Measurements from ENCODE around the gene ASF1B.
"Not testable (repeated sequence)": the region's sequence is repeated elsewhere in the genome, so short reads cannot be mapped to it uniquely, and the experiment has no call there.

ASF1B gene

GRCh38 chr19:14159059-14159458 lies 22.7 kb upstream of the ASF1B start:
- DNase-seq: no peak

- no peak for DNase-seq
These were observed 22.1 kb upstream of the ASF1B start for GRCh38 chr19:14158276-14159023.

DNA sequence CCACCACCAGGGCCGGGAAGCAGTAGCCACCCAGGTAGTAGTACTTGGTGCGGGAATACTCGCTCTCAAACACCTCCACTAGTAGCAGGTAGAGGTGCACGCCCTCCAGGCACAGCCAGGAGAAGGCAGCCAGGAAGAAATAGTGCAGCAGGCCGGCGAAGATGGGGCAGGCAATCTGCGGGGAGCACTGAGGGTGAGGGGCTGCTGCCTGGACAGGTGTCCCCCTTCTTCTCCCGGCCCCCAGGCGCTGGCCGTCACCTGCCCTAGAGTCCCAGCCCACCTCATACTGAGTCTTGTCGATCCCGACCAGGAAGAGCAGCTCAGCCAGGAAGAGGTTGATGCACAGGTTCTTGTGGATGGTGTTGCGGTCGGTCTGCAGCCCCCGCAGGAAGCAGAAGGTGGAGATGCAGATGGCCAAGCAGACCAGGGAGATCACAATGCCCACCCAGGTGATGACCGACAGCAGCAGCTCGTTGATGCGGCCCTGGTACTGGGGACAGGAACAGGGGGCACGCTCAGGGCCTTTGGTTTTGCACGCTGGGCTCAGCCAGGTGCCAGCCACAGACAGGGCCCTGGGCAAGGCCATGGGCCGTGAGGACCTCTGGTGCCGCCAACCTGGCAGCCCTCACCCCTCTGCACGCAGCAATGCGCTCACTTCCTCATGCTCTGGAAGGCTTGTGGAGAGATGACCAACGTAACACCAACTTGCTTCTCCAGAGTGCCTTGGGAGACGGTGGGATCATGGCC lies 20.8 kb upstream of the ASF1B start:
- no peak for DNase-seq

DNA sequence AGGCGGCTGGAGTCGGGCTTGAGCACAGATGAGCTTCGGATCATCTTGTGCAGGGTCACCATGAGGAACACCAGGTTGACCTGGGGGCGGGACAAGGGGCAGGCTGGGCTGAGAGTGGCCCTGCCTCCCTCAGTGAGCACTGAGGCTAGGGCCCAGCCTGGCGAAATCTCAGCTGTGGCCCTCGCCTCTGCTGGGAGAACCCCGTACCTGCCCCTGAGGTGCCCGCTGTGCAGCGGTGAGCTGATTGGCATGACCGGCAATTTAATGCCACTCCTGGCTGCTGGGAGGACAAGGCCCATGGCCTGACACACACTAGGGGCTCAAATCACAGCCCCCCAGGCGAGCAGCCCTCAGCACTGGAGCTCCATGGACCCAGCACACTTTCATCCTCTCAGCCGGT lies 19.7 kb upstream of the ASF1B start:
- no peak for DNase-seq

- DNase-seq: no peak
These were observed 19.0 kb upstream of the ASF1B start for GRCh38 chr19:14155371-14155770.

GRCh38 chr19:14152713-14153112 lies 16.3 kb upstream of the ASF1B start:
- no peak for DNase-seq

DNA sequence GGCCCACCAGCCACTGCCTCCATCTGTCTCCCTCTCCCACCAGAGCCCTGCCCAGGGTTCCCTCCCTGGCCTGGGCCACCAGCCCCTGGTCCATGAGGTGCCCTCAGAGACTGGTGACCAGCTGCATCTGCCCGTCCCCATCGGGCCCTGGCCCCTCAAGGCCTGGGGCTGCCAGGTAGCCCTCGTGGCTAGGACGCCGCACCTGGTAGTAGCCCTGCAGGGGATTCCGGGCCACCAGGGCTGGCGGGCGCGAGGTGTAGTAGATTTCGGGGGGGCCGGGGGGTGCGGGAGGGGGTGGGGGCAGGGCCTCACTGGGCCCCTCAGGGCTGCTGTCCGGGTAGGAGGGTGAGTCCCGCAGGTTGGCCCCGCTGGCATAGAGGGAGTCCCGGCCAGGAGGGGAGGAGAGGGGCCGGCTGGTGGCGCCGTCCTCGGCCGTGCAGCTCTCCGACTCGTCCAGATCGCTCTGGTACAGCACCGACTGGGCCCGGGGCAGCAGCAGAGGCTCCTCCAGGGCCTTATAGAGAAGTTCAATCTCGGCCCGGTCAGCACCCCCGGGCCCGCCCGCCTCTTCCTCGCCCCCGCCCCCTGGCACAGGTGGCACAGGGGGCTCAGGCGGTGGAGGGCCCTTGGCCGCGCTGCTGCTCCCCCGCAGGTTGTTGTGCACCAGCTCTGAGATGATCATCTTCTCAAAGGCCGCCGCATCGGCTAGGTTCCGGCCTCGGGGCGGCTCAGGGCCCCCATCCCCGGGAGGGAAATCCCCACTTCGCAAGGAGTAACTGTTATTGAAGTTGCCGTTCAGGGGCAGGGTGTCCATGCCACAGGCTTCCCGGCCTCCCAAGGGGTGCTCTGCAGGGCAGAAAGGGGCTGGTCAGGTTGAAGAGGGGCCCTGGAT lies 14.6 kb upstream of the ASF1B start:
- DNase-seq: no peak

- no peak for DNase-seq
These were observed 13.8 kb upstream of the ASF1B start for GRCh38 chr19:14150041-14150769.

- DNase-seq: peak; percentile 52
These were observed 13.2 kb upstream of the ASF1B start for GRCh38 chr19:14149509-14149994.

DNA sequence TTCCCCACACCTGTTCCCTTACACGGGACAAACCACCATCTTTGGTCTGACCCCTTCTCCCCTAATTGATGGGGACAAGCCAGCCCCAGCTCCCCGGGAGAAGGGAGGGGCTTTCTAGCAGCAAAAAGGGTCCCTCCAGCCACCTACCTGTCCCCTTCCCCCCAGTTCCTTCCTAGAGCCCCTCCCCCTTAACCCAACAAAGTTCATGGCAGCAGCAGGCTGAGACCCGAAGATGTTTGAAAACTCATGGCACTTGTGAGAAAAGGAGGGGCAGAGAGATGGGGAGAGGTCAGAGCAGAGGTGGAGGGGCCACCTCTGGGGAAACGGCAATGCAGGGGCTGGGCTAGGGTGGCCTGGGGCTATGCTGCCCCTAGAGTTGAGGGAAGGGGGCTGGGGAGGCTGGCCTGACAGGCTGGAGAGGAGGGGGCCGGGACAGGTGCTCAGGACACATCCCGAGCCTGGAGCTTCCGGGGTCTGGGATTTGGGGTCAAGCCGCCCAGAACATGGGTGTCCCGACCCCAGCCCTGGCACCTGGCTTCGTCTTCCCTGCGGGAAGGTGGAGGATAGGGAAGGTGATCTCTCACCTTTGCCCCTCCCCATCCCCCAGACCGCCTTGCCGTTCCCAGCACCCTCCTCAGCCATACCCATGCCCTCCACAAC lies 12.5 kb upstream of the ASF1B start:
- DNase-seq: no peak

DNA sequence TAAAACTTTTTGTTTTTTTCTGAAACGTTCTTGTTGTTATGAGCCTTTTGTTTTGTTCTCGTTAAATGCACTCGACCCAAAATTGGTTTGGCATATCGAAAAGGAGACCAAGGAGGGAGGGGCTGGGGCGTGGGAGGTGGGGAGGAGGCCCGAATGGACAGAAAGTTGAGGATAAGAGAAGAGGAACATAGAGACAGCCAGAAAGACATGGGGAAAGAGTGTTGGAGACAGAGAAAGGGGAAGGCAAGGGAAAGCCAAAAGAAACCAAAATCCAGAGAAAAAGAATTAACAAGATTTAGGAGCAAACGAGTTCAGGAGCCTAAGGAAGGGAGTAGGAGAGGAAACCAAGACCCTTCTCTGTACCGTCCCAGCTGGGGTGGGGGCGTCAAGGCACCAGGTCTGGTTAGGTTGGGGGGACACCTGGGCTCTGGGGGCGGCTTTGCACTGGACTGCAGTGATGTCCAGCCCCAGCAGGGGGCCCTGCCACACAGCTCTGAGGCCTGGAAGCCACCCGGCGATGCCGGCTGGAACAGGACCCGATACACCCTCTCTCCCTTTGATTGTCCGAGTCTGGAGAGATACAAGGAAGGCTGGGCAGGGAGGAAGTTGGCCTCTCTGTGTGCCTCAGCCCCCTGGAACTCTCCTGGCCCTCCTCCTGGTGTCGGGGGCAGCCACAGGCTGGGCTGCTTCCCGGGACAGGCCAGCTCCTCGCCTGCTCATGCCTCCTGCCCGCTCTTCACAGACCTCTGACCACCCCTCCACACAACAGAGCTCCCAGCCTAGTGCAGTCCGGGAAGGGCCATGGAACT lies 11.6 kb upstream of the ASF1B start:
- peak; percentile 52 for DNase-seq

DNA sequence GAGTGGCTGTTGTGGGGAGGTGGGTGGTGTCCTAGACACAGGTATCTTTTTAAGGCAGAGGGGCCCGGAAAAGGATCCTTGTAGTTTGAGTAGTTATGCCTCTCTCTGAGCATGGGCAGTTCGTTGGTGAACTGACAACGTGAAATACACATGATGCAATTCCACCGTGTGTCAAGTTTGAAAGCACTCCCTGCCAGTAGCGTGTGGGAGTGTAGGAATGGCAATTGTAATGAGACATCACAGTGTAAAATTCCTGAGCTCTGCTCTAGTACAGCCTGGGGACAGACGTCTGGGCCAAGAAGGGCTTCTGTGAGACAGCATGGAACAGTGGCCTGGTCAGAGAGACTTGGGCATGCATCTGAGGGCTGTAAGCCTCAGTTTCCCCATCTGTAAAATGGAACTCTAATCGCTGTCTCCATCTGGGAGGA lies 10.4 kb upstream of the ASF1B start:
- no peak for DNase-seq

DNA sequence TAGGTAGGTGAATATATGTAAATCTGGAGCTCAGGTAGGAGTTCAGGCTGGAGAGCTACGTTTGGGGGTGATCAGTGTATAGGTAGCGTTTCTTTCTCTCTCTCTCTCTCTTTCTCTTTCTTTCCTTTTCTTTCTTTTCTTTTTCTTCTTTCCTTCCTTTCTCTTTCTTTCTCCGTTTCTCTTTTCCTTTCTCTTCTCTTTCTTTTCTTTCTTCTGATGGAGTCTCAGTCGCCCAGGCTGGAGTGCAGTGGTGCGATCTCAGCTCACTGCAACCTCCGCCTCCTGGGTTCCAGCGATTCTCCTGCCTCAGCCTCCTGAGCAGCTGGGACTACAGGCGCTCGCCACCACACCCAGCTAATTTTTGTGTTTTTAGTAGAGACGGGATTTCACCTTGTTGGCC lies 9.8 kb upstream of the ASF1B start:
- DNase-seq: not testable (repeated sequence)

GRCh38 chr19:14145381-14145780 lies 9.0 kb upstream of the ASF1B start:
- no peak for DNase-seq

GRCh38 chr19:14142262-14143190 lies 6.1 kb upstream of the ASF1B start:
- no peak for DNase-seq

DNA sequence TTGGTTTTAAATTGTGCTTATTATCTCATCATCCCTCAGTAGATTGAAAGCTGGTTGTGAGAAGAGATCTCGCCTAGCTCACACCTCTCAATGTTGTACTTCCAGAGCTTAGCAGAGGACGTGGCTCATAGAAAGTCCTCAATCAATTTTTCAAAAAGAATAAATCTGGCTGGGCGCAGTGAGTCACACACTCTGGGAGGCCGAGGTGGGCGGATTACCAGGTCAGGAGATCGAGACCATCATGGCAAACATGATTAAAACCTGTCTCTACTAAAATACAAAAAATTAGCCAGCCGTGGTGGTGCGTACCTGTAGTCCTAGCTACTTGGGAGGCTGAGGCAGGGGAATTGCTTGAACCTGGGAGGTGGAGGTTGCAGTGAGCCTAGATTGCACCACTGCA lies 4.7 kb upstream of the ASF1B start:
- no peak for DNase-seq

DNA sequence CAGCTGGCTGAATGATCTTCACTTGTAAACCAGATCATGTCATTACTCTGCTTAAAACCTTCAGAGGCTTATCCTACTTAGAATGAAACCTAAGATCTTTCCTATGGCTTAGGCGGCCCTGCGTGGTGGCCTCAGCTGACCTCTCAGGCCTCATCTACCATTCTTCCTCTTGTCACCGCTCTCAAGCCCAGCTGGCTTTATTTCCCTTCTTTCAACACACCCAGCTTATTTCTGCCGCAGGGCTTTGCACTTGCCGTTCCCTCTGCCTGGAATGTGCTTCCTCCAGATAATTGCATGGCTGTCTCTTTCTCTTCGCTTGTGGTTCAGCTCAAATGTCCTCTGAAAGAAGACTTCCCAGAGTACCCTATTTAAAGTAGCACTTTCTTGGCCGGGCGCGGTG lies 3.6 kb upstream of the ASF1B start:
- DNase-seq: no peak

DNA sequence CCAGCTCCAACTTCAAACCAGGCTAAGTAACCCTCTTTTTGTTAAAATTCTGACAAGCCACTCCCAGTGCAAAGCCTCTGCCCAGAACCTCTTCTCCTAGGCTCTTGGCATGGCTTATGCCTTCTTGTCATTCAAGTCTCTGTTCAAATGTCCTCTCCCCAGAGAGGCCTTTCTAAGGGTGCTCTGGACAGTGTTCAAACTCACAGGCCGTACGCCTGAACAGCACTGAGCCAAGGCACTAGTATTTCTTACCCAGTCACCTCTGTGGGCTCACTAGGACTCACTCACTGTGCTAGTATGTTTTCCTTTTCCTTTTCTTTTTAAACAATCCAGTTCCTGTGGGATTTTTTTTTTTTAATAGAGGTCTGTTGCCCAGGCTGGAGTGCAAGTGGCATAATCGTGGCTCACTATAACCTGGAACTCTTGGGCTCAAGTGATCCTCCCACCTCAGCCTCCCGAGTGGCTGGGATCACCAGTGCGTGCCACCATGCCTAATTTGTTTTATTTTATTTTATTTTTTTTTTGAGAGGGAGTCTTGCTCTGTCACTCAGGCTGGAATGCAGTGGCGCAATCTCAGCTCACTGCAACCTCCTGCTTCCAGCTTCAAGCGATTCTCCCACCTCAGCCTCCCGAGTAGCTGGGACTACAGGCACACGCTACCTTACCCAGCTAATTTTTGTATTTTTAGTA lies 2.3 kb upstream of the ASF1B start:
- DNase-seq: no peak

DNA sequence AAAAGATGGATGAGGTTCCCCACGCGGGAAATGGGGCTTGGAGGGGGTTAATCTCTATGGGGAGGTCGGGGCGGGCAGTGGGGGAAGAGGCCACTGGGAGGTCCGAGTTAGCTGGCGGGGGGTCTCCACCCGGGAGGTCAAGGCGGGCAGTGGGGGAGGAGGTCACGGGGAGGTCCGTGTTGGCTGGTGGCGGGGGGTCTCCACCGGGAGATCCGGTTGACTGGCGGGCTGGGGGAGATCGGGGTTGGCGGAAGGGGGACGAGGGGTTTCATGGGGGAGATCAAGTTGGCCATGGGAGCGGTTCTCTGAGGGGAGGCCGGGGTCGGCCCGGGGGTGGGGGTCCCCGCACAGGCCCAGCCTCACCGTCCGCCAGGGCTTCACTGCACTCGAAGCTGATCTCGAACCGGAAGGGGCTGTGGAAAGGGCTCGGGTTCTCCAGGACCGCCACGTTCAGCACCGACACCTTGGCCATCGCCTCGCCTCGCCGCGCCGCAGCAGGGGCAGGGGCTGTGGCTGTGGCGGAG lies 342 bp downstream of the ASF1B start:
- DNase-seq: no peak
